SK-N-SH (cell line): ENCODE results near the gene CD2AP. TPM values are rescaled to one million over a fixed set of nuclear protein-coding genes. Genes with fewer than 3 reads are reported as not detected.

ENCODE experiments used
- CTCF ChIA-PET: fragments of 300-600, 350-600 bp; formaldehyde crosslinking; extraction: SDS; loops from one replicate; lab custom pipeline; 2021; lab: Yijun Ruan, JAX
- POLR2A ChIA-PET: fragments of 350-600 bp; sonication (Branson Sonifier 250); formaldehyde crosslinking; extraction: SDS; loops from one replicate; lab custom pipeline; 2020; ENCODE audit warnings: antibody characterized with exemption, inconsistent platforms; lab: Yijun Ruan, JAX
- DNase-seq: peaks from one replicate; pipeline ENCODE4 v3.0.0; 2012
- H2AFZ ChIP-seq: fragments of 200-600 bp; sonication (generic); 2 replicates; pipeline ENCODE4 v1.8.1; 2016; ENCODE audit warnings: antibody characterized with exemption, mild to moderate bottlenecking, low read depth
- H3F3A ChIP-seq: fragments of 200-600 bp; sonication (generic); replicated peaks from 2 replicates; pipeline ENCODE3; 2016; ENCODE audit warnings: antibody characterized with exemption, mild to moderate bottlenecking; ENCODE audit not compliant: insufficient read depth
- H3K27ac ChIP-seq, 2 experiments: fragments of 200-500 bp in 1 of 2; fragments of 200-600 bp in 1 of 2; sonication (Bioruptor generic) in 1 of 2; sonication (generic), shearing (Covaris generic) in 1 of 2; 2 replicates each; pipeline versions ENCODE4 v1.5.1 to v1.6.1; 2014 to 2016; ENCODE audit warnings: low read depth in 2 of 2, inconsistent platforms in 1 of 2, low read length in 1 of 2, mild to moderate bottlenecking in 1 of 2, mixed read lengths in 1 of 2
- H3K27me3 ChIP-seq: fragments of 200-600 bp; sonication (generic), shearing (Covaris generic); 2 replicates; pipeline ENCODE4 v1.6.1; 2016; ENCODE audit warnings: mixed run types; ENCODE audit not compliant: insufficient read depth
- H3K36me3 ChIP-seq, 2 experiments: fragments of 200-500 bp in 1 of 2; fragments of 200-600 bp in 1 of 2; sonication (Bioruptor generic) in 1 of 2; sonication (generic) in 1 of 2; replicated peaks in 1 of 2; 2 replicates each; pipeline versions ENCODE3 to v1.5.1; 2014 to 2016; ENCODE audit warnings: low read length in 1 of 2, mild to moderate bottlenecking in 1 of 2; ENCODE audit not compliant: insufficient read depth in 2 of 2, control insufficient read depth in 1 of 2
- H3K4me1 ChIP-seq, 2 experiments: fragments of 200-500 bp in 1 of 2; fragments of 200-600 bp in 1 of 2; sonication (Bioruptor generic) in 1 of 2; sonication (generic), shearing (Covaris generic) in 1 of 2; 2 replicates each; pipeline versions ENCODE4 v1.5.1 to v1.6.1; 2014 to 2016; ENCODE audit warnings: low read depth in 1 of 2, low read length in 1 of 2, mixed run types in 1 of 2; ENCODE audit not compliant: insufficient read depth in 2 of 2, control insufficient read depth in 1 of 2
- H3K4me2 ChIP-seq: fragments of 200-600 bp; sonication (generic), shearing (Covaris generic); 2 replicates; pipeline ENCODE4 v1.6.1; 2017; ENCODE audit warnings: mixed run types
- H3K4me3 ChIP-seq, 2 experiments: fragments of 200-500 bp in 1 of 2; fragments of 200-600 bp in 1 of 2; sonication (Bioruptor generic) in 1 of 2; sonication (generic), shearing (Covaris generic) in 1 of 2; 2 replicates each; pipeline versions ENCODE4 v1.5.1 to v1.8.1; 2014 to 2016; ENCODE audit warnings: low read depth in 2 of 2, inconsistent platforms in 1 of 2, low read length in 1 of 2, mild to moderate bottlenecking in 1 of 2, mixed read lengths in 1 of 2, moderate library complexity in 1 of 2
- H3K79me2 ChIP-seq: fragments of 200-600 bp; sonication (generic); 2 replicates; pipeline ENCODE4 v1.8.1; 2017; ENCODE audit warnings: mild to moderate bottlenecking; ENCODE audit not compliant: insufficient read depth
- H3K9ac ChIP-seq: fragments of 200-600 bp; sonication (generic); 2 replicates; pipeline ENCODE4 v1.6.1; 2017; ENCODE audit warnings: mixed run types
- H3K9me2 ChIP-seq: fragments of 200-600 bp; sonication (generic); 2 replicates; pipeline ENCODE4 v1.6.1; 2017; ENCODE audit warnings: mixed run types
- H3K9me3 ChIP-seq: fragments of 200-600 bp; sonication (generic); 2 replicates; pipeline ENCODE4 v1.6.1; 2017; ENCODE audit warnings: mixed run types, mild to moderate bottlenecking, moderate library complexity
- H4K20me1 ChIP-seq: fragments of 200-600 bp; sonication (generic); 2 replicates; pipeline ENCODE4 v1.6.1; 2017; ENCODE audit warnings: mild to moderate bottlenecking, mixed run types; ENCODE audit not compliant: insufficient read depth
- CHD2 ChIP-seq: fragments of 150-350 bp; IDR thresholded peaks from 2 replicates; pipeline ENCODE4 v1.6.1; 2018; ENCODE audit warnings: low read length; ENCODE audit not compliant: partially characterized antibody
- CTCF ChIP-seq: fragments of 200-600 bp; sonication (generic); IDR thresholded peaks from 2 replicates; pipeline ENCODE4 v1.6.1; 2017; ENCODE audit warnings: antibody characterized with exemption, mild to moderate bottlenecking, moderate library complexity
- EZH2phosphoT487 ChIP-seq: fragments of 200-600 bp; sonication (generic); IDR thresholded peaks from 2 replicates; pipeline ENCODE4 v1.6.1; 2017; ENCODE audit warnings: low read depth, mixed run types, mild to moderate bottlenecking, antibody characterized with exemption, moderate library complexity, borderline replicate concordance
- MAX ChIP-seq: IDR thresholded peaks from 2 replicates; pipeline ENCODE4 v1.4.0; 2012; ENCODE audit warnings: low read depth
- MEF2A ChIP-seq: IDR thresholded peaks from 2 replicates; pipeline ENCODE4 v1.4.0; 2012; ENCODE audit warnings: low read depth, borderline replicate concordance
- MXI1 ChIP-seq: IDR thresholded peaks from 2 replicates; pipeline ENCODE4 v1.6.1; 2012; ENCODE audit warnings: mild to moderate bottlenecking, low read depth, low read length, improper control_type of control experiment
- NFIC ChIP-seq: IDR thresholded peaks from 2 replicates; pipeline ENCODE4 v1.4.0; 2012; ENCODE audit warnings: borderline replicate concordance
- POLR2AphosphoS5 ChIP-seq: IDR thresholded peaks from 2 replicates; pipeline ENCODE4 v1.6.1; 2012; ENCODE audit warnings: low read depth, low read length
- RCOR1 ChIP-seq: fragments of 150-350 bp; IDR thresholded peaks from 2 replicates; pipeline ENCODE4 v1.6.1; 2017; ENCODE audit warnings: antibody characterized with exemption, low read length
- REST ChIP-seq: IDR thresholded peaks from 2 replicates; pipeline ENCODE4 v1.6.1; 2012; ENCODE audit warnings: mild to moderate bottlenecking, low read depth, low read length, moderate library complexity
- RXRA ChIP-seq: IDR thresholded peaks from 2 replicates; pipeline ENCODE4 v1.4.0; 2012; ENCODE audit warnings: low read depth, mild to moderate bottlenecking, borderline replicate concordance
- SIN3A ChIP-seq: IDR thresholded peaks from 2 replicates; pipeline ENCODE4 v1.6.1; 2012; ENCODE audit warnings: low read depth, mild to moderate bottlenecking, low read length, moderate library complexity, borderline replicate concordance
- TAF1 ChIP-seq: IDR thresholded peaks from 2 replicates; pipeline ENCODE4 v1.6.1; 2012; ENCODE audit warnings: low read depth, mild to moderate bottlenecking, low read length, moderate library complexity, borderline replicate concordance
- TEAD4 ChIP-seq: IDR thresholded peaks from 2 replicates; pipeline ENCODE4 v1.4.0; 2012; ENCODE audit warnings: mild to moderate bottlenecking, borderline replicate concordance; ENCODE audit not compliant: insufficient read depth
- ZBTB33 ChIP-seq: IDR thresholded peaks from 2 replicates; pipeline ENCODE4 v1.4.0; 2012; ENCODE audit warnings: low read depth, borderline replicate concordance
- WGBS: methylation state at CpG from one replicate; pipeline ENCODE4 v1.1.6; 2017; ENCODE audit warnings: low lambda C conversion rate; 5-methylcytosine and 5-hydroxymethylcytosine counted together
- polyA plus RNA-seq, 3 experiments: library from polyadenylated mRNA; depleted of rRNA; stranded (reverse); fragments of >200 nt; gene quantifications; 2 replicates each; pipeline ENCODE4 v1.2.3, GENCODE V29; 2012

CD2AP gene
- polyA plus RNA-seq, 1 of the 3 experiments (the other 2 are of a cell fraction): 1.6 TPM

- CTCF ChIA-PET: interaction anchor here (0.7 kb wide), 1 partner anchor 1869 kb away, joined by 4 read pairs; no protein-coding TSS in a partner anchor
- TF ChIP-seq REST: no peak
- TF ChIP-seq MEF2A: no peak
- no peak for TF ChIP-seq MAX
- TF ChIP-seq NFIC: no peak
- no peak for TF ChIP-seq CTCF
- no peak for TF ChIP-seq CHD2
- no peak for TF ChIP-seq SIN3A
- TF ChIP-seq MXI1: no peak
- TF ChIP-seq POLR2AphosphoS5: no peak
- no peak for TF ChIP-seq RXRA
- no peak for TF ChIP-seq TAF1
- TF ChIP-seq ZBTB33: no peak
- no peak for TF ChIP-seq EZH2phosphoT487
- no peak for TF ChIP-seq TEAD4
- TF ChIP-seq RCOR1: no peak
- H3K9me3 ChIP-seq: no peaks in the 10 kb centered on the region
Observed at GRCh38 chr6:47663462-47664216, 186.1 kb downstream of the CD2AP start.

More at GRCh38 chr6:47663462-47664216, 186.1 kb downstream of the CD2AP start:
- Histone ChIP-seq H3K9ac (no peak overlapping the region), H3K27me3 (peaks cover 28% of the 10 kb centered on the region; the same call in 1 of the 2 replicates), H3K4me1 (no peaks in the 10 kb centered on the region), H3K4me3 (no peak overlapping the region), H3F3A (no peaks in the 10 kb centered on the region), H3K27ac (no peak overlapping the region), H3K79me2 (no peaks in the 10 kb centered on the region), H4K20me1 (no peaks in the 10 kb centered on the region), H3K36me3 (no peaks in the 10 kb centered on the region), H2AFZ (no peak overlapping the region), H3K4me2 (no peak overlapping the region), H3K9me2 (no peaks in the 10 kb centered on the region)
- DNase-seq: no peak
- POLR2A ChIA-PET: no interaction called here
- WGBS: 40% methylated on average over 12 of the region's 13 CpGs
